GM13976 (cell line): ENCODE measurements around the gene SMARCA4.

ENCODE experiments used
- DNase-seq: peaks from one replicate; pipeline ENCODE4 v3.0.0; 2012; ENCODE audit warnings: low spot score
- CTCF ChIP-seq: IDR thresholded peaks from 2 replicates; pipeline ENCODE4 v1.5.1; 2012; ENCODE audit warnings: borderline replicate concordance, mild to moderate bottlenecking; ENCODE audit not compliant: insufficient read depth; ENCODE audit errors: extremely low read depth, missing control alignments, control extremely low read depth
- in situ Hi-C: fragments of 300-500 bp; cut with MboI; formaldehyde crosslinking; loops from one replicate; pipeline ENCODE4 v1.12.0; 2022; ENCODE audit warnings: low sequenced_read_pairs, mixed read lengths, inconsistent platforms; ENCODE audit not compliant: unreplicated experiment

Gene SMARCA4

GRCh38 chr19:10976131-10976892 is 15.5 kb downstream of the SMARCA4 start:
- no peak for TF ChIP-seq CTCF
- in situ Hi-C loops, result no loop called here
- no peak for DNase-seq

GRCh38 chr19:10977742-10978092 is 16.9 kb downstream of the SMARCA4 start:
- no peak for TF ChIP-seq CTCF
- no peak for DNase-seq
- in situ Hi-C loops, result no loop called here

GRCh38 chr19:10979951-10980381 is 19.1 kb downstream of the SMARCA4 start:
- no peak for DNase-seq
- in situ Hi-C loops, result no loop called here
- TF ChIP-seq CTCF, result no peak

- DNase-seq, result peak; percentile 15
- no peak for TF ChIP-seq CTCF
- in situ Hi-C loops, result no loop called here
These were observed 20.5 kb downstream of the SMARCA4 start for GRCh38 chr19:10981252-10981895.

GRCh38 chr19:10983026-10983425 is 22.2 kb downstream of the SMARCA4 start:
- no peak for TF ChIP-seq CTCF
- DNase-seq, result no peak
- in situ Hi-C loops, result no loop called here

GRCh38 chr19:10984166-10984735 is 23.4 kb downstream of the SMARCA4 start:
- in situ Hi-C loops, result no loop called here
- DNase-seq, result no peak
- no peak for TF ChIP-seq CTCF
